ENCODE results near the gene CTNNA3.

GRCh38 chr10:66880292-66880691, 815.7 kb downstream of the CTNNA3 start:
- TF ChIP-seq, protein P1, sequence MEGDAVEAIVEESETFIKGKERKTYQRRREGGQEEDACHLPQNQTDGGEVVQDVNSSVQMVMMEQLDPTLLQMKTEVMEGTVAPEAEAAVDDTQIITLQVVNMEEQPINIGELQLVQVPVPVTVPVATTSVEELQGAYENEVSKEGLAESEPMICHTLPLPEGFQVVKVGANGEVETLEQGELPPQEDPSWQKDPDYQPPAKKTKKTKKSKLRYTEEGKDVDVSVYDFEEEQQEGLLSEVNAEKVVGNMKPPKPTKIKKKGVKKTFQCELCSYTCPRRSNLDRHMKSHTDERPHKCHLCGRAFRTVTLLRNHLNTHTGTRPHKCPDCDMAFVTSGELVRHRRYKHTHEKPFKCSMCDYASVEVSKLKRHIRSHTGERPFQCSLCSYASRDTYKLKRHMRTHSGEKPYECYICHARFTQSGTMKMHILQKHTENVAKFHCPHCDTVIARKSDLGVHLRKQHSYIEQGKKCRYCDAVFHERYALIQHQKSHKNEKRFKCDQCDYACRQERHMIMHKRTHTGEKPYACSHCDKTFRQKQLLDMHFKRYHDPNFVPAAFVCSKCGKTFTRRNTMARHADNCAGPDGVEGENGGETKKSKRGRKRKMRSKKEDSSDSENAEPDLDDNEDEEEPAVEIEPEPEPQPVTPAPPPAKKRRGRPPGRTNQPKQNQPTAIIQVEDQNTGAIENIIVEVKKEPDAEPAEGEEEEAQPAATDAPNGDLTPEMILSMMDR (IDR thresholded peaks at IDR 0.05; ENCODE audit: low read depth, low read length, missing input control), result no peak
- TF ChIP-seq RXRA (IDR thresholded peaks at IDR 0.05), result no peak
